ENCODE results near the gene GYG2.

GRCh38 chrX:2928583-2929434 lies 100.1 kb downstream of the GYG2 start, which contains the start of gene ARSD:
- TF ChIP-seq ZC3H10 (CRISPR knock-in tag; IDR thresholded peaks at IDR 0.05): no peak
- no peak for TF ChIP-seq ZFP3 (CRISPR knock-in tag; IDR thresholded peaks at IDR 0.05)
- TF ChIP-seq, protein P1, sequence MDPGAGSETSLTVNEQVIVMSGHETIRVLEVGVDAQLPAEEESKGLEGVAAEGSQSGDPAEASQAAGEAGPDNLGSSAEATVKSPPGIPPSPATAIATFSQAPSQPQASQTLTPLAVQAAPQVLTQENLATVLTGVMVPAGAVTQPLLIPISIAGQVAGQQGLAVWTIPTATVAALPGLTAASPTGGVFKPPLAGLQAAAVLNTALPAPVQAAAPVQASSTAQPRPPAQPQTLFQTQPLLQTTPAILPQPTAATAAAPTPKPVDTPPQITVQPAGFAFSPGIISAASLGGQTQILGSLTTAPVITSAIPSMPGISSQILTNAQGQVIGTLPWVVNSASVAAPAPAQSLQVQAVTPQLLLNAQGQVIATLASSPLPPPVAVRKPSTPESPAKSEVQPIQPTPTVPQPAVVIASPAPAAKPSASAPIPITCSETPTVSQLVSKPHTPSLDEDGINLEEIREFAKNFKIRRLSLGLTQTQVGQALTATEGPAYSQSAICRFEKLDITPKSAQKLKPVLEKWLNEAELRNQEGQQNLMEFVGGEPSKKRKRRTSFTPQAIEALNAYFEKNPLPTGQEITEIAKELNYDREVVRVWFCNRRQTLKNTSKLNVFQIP (CRISPR knock-in tag; IDR thresholded peaks at IDR 0.05; ENCODE audit: borderline replicate concordance, low read depth): no peak
